CD1c-positive myeloid dendritic cell (primary cell): ENCODE measurements around the gene HPS3.
A peak's percentile ranks its signal among the peaks of the same experiment; 100 is the strongest.

Experiments
- DNase-seq: peaks from one replicate; pipeline ENCODE4 v3.0.0-alpha.2; 2016; ENCODE audit errors: extremely low spot score

HPS3 gene

GRCh38 chr3:149122721-149123578 lies 6.5 kb upstream of the HPS3 start:
- DNase-seq: peak; percentile 21

- no peak for DNase-seq
Measured at GRCh38 chr3:149128821-149129220, 617 bp upstream of the HPS3 start.

GRCh38 chr3:149131589-149131988 lies 2.2 kb downstream of the HPS3 start:
- DNase-seq: no peak

- no peak for DNase-seq
Measured at GRCh38 chr3:149134575-149134974, 5.1 kb downstream of the HPS3 start.

GRCh38 chr3:149142682-149143081 lies 13.2 kb downstream of the HPS3 start:
- DNase-seq: peak; percentile 78

- peak; percentile 87 for DNase-seq
Measured at GRCh38 chr3:149145356-149145755, 15.9 kb downstream of the HPS3 start.

- DNase-seq: peak; percentile 92
Measured at GRCh38 chr3:149145974-149146373, 16.5 kb downstream of the HPS3 start.

- no peak for DNase-seq
Measured at GRCh38 chr3:149150436-149150835, 21.0 kb downstream of the HPS3 start.

GRCh38 chr3:149151843-149152242 lies 22.4 kb downstream of the HPS3 start:
- no peak for DNase-seq

- DNase-seq: no peak
Measured at GRCh38 chr3:149152420-149152819, 23.0 kb downstream of the HPS3 start.

- no peak for DNase-seq
Measured at GRCh38 chr3:149153402-149153801, 24.0 kb downstream of the HPS3 start.

- DNase-seq: no peak
Measured at GRCh38 chr3:149160754-149161300, 31.4 kb downstream of the HPS3 start.

- no peak for DNase-seq
Measured at GRCh38 chr3:149162007-149162406, 32.6 kb downstream of the HPS3 start.

GRCh38 chr3:149163066-149163465 lies 33.6 kb downstream of the HPS3 start:
- no peak for DNase-seq

GRCh38 chr3:149167898-149168297 lies 38.5 kb downstream of the HPS3 start:
- no peak for DNase-seq

- no peak for DNase-seq
Measured at GRCh38 chr3:149170672-149171071, 41.2 kb downstream of the HPS3 start.

GRCh38 chr3:149174901-149175300 lies 45.5 kb downstream of the HPS3 start:
- DNase-seq: no peak

GRCh38 chr3:149177122-149177521 lies 47.7 kb downstream of the HPS3 start:
- no peak for DNase-seq

- peak; percentile 9 for DNase-seq
Measured at GRCh38 chr3:149179220-149179619, 49.8 kb downstream of the HPS3 start.

GRCh38 chr3:149180057-149180573 lies 50.7 kb downstream of the HPS3 start:
- DNase-seq: peak; percentile 80

GRCh38 chr3:149181182-149181581 lies 51.7 kb downstream of the HPS3 start:
- no peak for DNase-seq

- DNase-seq: no peak
Measured at GRCh38 chr3:149186219-149186618, 56.8 kb downstream of the HPS3 start.

GRCh38 chr3:149186721-149187120 lies 57.3 kb downstream of the HPS3 start:
- DNase-seq: no peak
